HepG2 (cell line): Measurements from ENCODE around the gene CHST12. TPM values are rescaled to one million over a fixed set of nuclear protein-coding genes. Genes with fewer than 3 reads are reported as not detected.

ENCODE experiments used
- ATAC-seq: fragments of 200-7000 bp; cut with Tn5 transposase; 3 replicates; pipeline ENCODE4 v1.9.1; 2020; ENCODE audit warnings: mild to moderate bottlenecking, moderate library complexity
- BruUV-seq: library from RNA; stranded (reverse); fragments of 400-500 nt; replicated peaks from 2 replicates; lab custom pipeline; 2021; lab: Mats Ljungman, UMichigan
- CTCF ChIA-PET: fragments of 300-600 bp; formaldehyde crosslinking; extraction: SDS; loops from one replicate; lab custom pipeline; 2021; ENCODE audit warnings: low total read pairs, inconsistent platforms, low intra/inter-chr PET ratio; lab: Yijun Ruan, JAX
- POLR2A ChIA-PET: fragments of 350-600 bp; sonication (Branson Sonifier 250); formaldehyde crosslinking; loops from one replicate; lab custom pipeline; 2020; ENCODE audit warnings: antibody characterized with exemption, inconsistent platforms; lab: Yijun Ruan, JAX
- DNase-seq: peaks from one replicate; pipeline ENCODE4 v3.0.0-alpha.2; 2015; ENCODE audit warnings: low spot score
- FAIRE-seq: peaks from 3 replicates; lab custom pipeline; 2011; peaks lifted over from hg19 to GRCh38; lab: Jason Lieb, UNC
- H2AFZ ChIP-seq: one replicate; pipeline ENCODE4 v1.6.1; 2011; ENCODE audit warnings: low read length, inconsistent platforms
- H3K27ac ChIP-seq: fragments of 300-600 bp; 3 replicates; pipeline ENCODE4 v1.8.0; 2011; ENCODE audit warnings: mixed run types, mild to moderate bottlenecking, mixed read lengths, low read length, inconsistent platforms; ENCODE audit not compliant: insufficient read depth; ENCODE audit errors: extremely low read length
- H3K27me3 ChIP-seq, 2 experiments: fragments of 200-600 bp in 1 of 2; 2 replicates in 1 of 2; 3 replicates in 1 of 2; pipeline versions ENCODE4 v1.6.0 to v1.8.0; 2011; ENCODE audit warnings: low read length in 2 of 2, mild to moderate bottlenecking in 2 of 2, moderate library complexity in 2 of 2, inconsistent platforms in 1 of 2; ENCODE audit not compliant: insufficient read depth in 2 of 2, control insufficient read depth in 1 of 2
- H3K36me3 ChIP-seq, 2 experiments: fragments of 200-600 bp in 1 of 2; replicated peaks in 1 of 2; 2 replicates in 1 of 2; 3 replicates in 1 of 2; pipeline versions ENCODE4 v1.5.1 to v1.8.0; 2011; ENCODE audit warnings: low read length in 2 of 2, inconsistent platforms in 1 of 2; ENCODE audit not compliant: insufficient read depth in 2 of 2, control insufficient read depth in 1 of 2
- H3K4me1 ChIP-seq: 2 replicates; pipeline ENCODE4 v1.5.1; 2012; ENCODE audit warnings: low read length, inconsistent platforms; ENCODE audit not compliant: insufficient read depth
- H3K4me2 ChIP-seq: 2 replicates; pipeline ENCODE4 v1.6.0; 2011; ENCODE audit warnings: low read depth, low read length, inconsistent platforms
- H3K4me3 ChIP-seq, 3 experiments: fragments of 200-600 bp in 1 of 3; sonication (generic), shearing (Covaris generic) in 1 of 3; replicated peaks in 1 of 3; 2 replicates each; pipeline ENCODE4 v1.5.1; 2011 to 2016; ENCODE audit warnings: low read length in 3 of 3, inconsistent platforms in 2 of 3, low read depth in 2 of 3, mild to moderate bottlenecking in 2 of 3, control low read depth in 1 of 3, mixed read lengths in 1 of 3; ENCODE audit not compliant: insufficient read depth in 1 of 3
- H3K79me2 ChIP-seq: one replicate; pipeline ENCODE4 v1.6.1; 2011; ENCODE audit warnings: low read length, inconsistent platforms; ENCODE audit not compliant: insufficient read depth
- H3K9ac ChIP-seq: 2 replicates; pipeline ENCODE4 v1.6.0; 2011; ENCODE audit warnings: mild to moderate bottlenecking, low read depth, low read length, inconsistent platforms; ENCODE audit not compliant: insufficient read depth
- H3K9me3 ChIP-seq: 2 replicates; pipeline ENCODE4 v1.5.1; 2012; ENCODE audit warnings: mild to moderate bottlenecking, low read length
- H4K20me1 ChIP-seq: 2 replicates; pipeline ENCODE4 v1.6.0; 2011; ENCODE audit warnings: inconsistent platforms, mild to moderate bottlenecking, low read length, moderate library complexity; ENCODE audit not compliant: insufficient read depth
- CEBPB ChIP-seq: IDR thresholded peaks from 2 replicates; pipeline ENCODE4 v1.6.1; 2011; ENCODE audit warnings: low read depth, low read length, improper control_type of control experiment, borderline replicate concordance
- EP300 ChIP-seq, 3 experiments: sonication (generic) in 1 of 3; formaldehyde crosslinking in 1 of 3; IDR thresholded peaks; 2 replicates each; pipeline versions ENCODE4 v1.5.1 to v1.6.1; 2011 to 2020; ENCODE audit warnings: low read depth in 2 of 3, low read length in 2 of 3, borderline replicate concordance in 1 of 3, improper control_type of control experiment in 1 of 3, mild to moderate bottlenecking in 1 of 3, missing genetic modification reagents in 1 of 3, moderate library complexity in 1 of 3
- MAX ChIP-seq: IDR thresholded peaks from 2 replicates; pipeline ENCODE4 v1.6.1; 2012; ENCODE audit warnings: inconsistent platforms
- SAP130 ChIP-seq: IDR thresholded peaks from 2 replicates; pipeline ENCODE4 v1.6.1; 2016; ENCODE audit warnings: low read depth
- SRSF4 ChIP-seq: fragments of 200-400 bp; formaldehyde crosslinking; IDR thresholded peaks from one replicate; pipeline ENCODE4 v1.6.1; 2018; ENCODE audit warnings: mild to moderate bottlenecking, low read depth, low read length, moderate library complexity; ENCODE audit not compliant: poor library complexity, severe bottlenecking
- ZBTB21 ChIP-seq: sonication (generic); formaldehyde crosslinking; IDR thresholded peaks from 2 replicates; pipeline ENCODE4 v1.4.0; 2020; ENCODE audit warnings: missing genetic modification reagents
- ZEB1 ChIP-seq: IDR thresholded peaks from 2 replicates; pipeline ENCODE4 v1.6.1; 2012; ENCODE audit warnings: mild to moderate bottlenecking, low read depth, inconsistent platforms; ENCODE audit not compliant: insufficient replicate concordance
- ZFP91 ChIP-seq: sonication (generic); formaldehyde crosslinking; IDR thresholded peaks from 2 replicates; pipeline ENCODE4 v1.9.0; 2022; ENCODE audit warnings: missing genetic modification reagents, mild to moderate bottlenecking, borderline replicate concordance
- ZNF350 ChIP-seq: sonication (generic); formaldehyde crosslinking; IDR thresholded peaks from 2 replicates; pipeline ENCODE4 v1.4.0; 2020; ENCODE audit warnings: mild to moderate bottlenecking, low read depth, missing genetic modification reagents, borderline replicate concordance
- ZNF850 ChIP-seq: sonication (generic); formaldehyde crosslinking; conservative IDR thresholded peaks from 2 replicates; pipeline ENCODE4 v1.9.0; 2021; ENCODE audit warnings: mild to moderate bottlenecking, missing genetic modification reagents
- ZSCAN31 ChIP-seq: sonication (generic); formaldehyde crosslinking; IDR thresholded peaks from 2 replicates; pipeline ENCODE4 v1.5.0; 2020; ENCODE audit warnings: low read depth, mild to moderate bottlenecking, missing genetic modification reagents
- WGBS: methylation state at CpG from one replicate; pipeline ENCODE4 v1.1.6; 2017; ENCODE audit warnings: low lambda C conversion rate; 5-methylcytosine and 5-hydroxymethylcytosine counted together
- in situ Hi-C: cut with HindIII; loops from 2 replicates; pipeline ENCODE4 v1.10.0; 2017; ENCODE audit warnings: low pct_unique_long_range_greater_than_20kb; ENCODE audit not compliant: extremely low pct_ligation_motif_present
- intact Hi-C: fragments of 100-400 bp; cut with micrococcal nuclease; formaldehyde crosslinking; loops from one replicate; pipeline ENCODE4 v1.10.0; 2022; ENCODE audit not compliant: unreplicated experiment
- polyA plus RNA-seq, 8 experiments: library from polyadenylated mRNA; depleted of rRNA in 3 of 8; stranded (reverse) in 7 of 8; unstranded in 1 of 8; fragments of >200 nt; fragmentation: Illumina TruSeq in 4 of 8; extraction: Trizol in 4 of 8; gene quantifications; 2 replicates each; pipeline versions ENCODE4 v1.2.1 to v1.2.3, GENCODE V29; 2011 to 2016; ENCODE audit warnings: low read depth in 4 of 8, missing spikeins in 1 of 8, mixed read lengths in 1 of 8; ENCODE audit not compliant: insufficient read depth in 1 of 8
- total RNA-seq, 5 experiments: library from RNA; depleted of rRNA; stranded (reverse); fragments of >200 nt; fragmentation: Illumina TruSeq; extraction: Trizol; gene quantifications; 2 replicates each; pipeline ENCODE4 v1.2.3, GENCODE V29; 2016; ENCODE audit warnings: low read depth in 1 of 5
- TF ChIP-seq, protein P1 (sequence below), 2 experiments: sonication (generic) in 1 of 2; formaldehyde crosslinking in 1 of 2; IDR thresholded peaks; 2 replicates each; pipeline versions ENCODE4 v1.5.1 to v1.6.1; 2011 to 2020; ENCODE audit warnings: borderline replicate concordance in 1 of 2, low read depth in 1 of 2, low read length in 1 of 2, mild to moderate bottlenecking in 1 of 2, missing genetic modification reagents in 1 of 2, moderate library complexity in 1 of 2

CHST12 gene
- total and polyA plus RNA-seq, 2 of the 13 experiments (the other 11 are each of a cell fraction or from before 2014, with no cell fraction given): 6.4 to 15.8 TPM

- TF ChIP-seq, protein P1, sequence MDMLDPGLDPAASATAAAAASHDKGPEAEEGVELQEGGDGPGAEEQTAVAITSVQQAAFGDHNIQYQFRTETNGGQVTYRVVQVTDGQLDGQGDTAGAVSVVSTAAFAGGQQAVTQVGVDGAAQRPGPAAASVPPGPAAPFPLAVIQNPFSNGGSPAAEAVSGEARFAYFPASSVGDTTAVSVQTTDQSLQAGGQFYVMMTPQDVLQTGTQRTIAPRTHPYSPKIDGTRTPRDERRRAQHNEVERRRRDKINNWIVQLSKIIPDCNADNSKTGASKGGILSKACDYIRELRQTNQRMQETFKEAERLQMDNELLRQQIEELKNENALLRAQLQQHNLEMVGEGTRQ (IDR thresholded peaks at IDR 0.05; ENCODE audit: low read depth, low read length): no peak
- TF ChIP-seq, protein P1 (CRISPR knock-in tag; IDR thresholded peaks at IDR 0.05; ENCODE audit: borderline replicate concordance): no peak
- TF ChIP-seq ZSCAN31 (peak; percentile 23), ZBTB21 (CRISPR knock-in tag) (no peak), EP300 (IDR thresholded peaks at IDR 0.05; ENCODE audit: low read depth in 2 of 2, low read length in 2 of 2) (no peak), EP300 (CRISPR knock-in tag; IDR thresholded peaks at IDR 0.05; ENCODE audit: borderline replicate concordance) (no peak)
These were observed 48.3 kb upstream of the CHST12 start (continued) for GRCh38 chr7:2354939-2355704.

GRCh38 chr7:2355705-2356008 lies 47.8 kb upstream of the CHST12 start:
- BruUV-seq: TSS peak; percentile 57
- Histone ChIP-seq H3K9ac (peak overlapping the region; percentile 100), H2AFZ (no peak overlapping the region), H3K9me3 (no peaks in the 10 kb centered on the region), H3K4me1 (peaks cover 62% of the 10 kb centered on the region), H3K27me3 (no peaks in the 10 kb centered on the region; a peak in 1 of 5 replicates), H3K27ac (peak overlapping the region; percentile 100), H4K20me1 (peaks cover 49% of the 10 kb centered on the region)
- ATAC-seq: no peak
- intact Hi-C loops: loop anchor here (2.0 kb wide), 1 partner anchor 113 kb away; the partner anchor contains the start of genes MRM2 and NUDT1
- WGBS: 5% methylated on average over 9 of the region's 9 CpGs
- POLR2A ChIA-PET: no interaction called here
- TF ChIP-seq SAP130 (CRISPR knock-in tag) (0 out of 2 replicates have a peak, but pooled peaks have one; percentile 18), ZNF350 (CRISPR knock-in tag) (0 out of 2 replicates have a peak, but pooled peaks have one; percentile 17), CEBPB (no peak), MAX (0 out of 2 replicates have a peak, but pooled peaks have one; percentile 3), ZNF850 (CRISPR knock-in tag) (0 out of 2 replicates have a peak, but pooled peaks have one; percentile 7), ZEB1 (no peak), ZFP91 (CRISPR knock-in tag) (0 out of 2 replicates have a peak, but pooled peaks have one; percentile 30), SRSF4 (no peak)
- TF ChIP-seq, all 625 proteins: peak for 5
- in situ Hi-C loops: no loop called here
- peak overlapping the region; percentile 96 to 98 (median 97) for H3K4me3 ChIP-seq
- H3K79me2 ChIP-seq: peaks cover 72% of the 10 kb centered on the region
- FAIRE-seq (no peak), DNase-seq (no peak)
- H3K4me2 ChIP-seq: peak overlapping the region; percentile 80
- CTCF ChIA-PET: no interaction called here
- peaks cover 9 to 36% of the 10 kb centered on the region in 2 experiments; a peak in 4 of 5 replicates for H3K36me3 ChIP-seq
